GM19193 (cell line): ENCODE results near the gene ZNF407.

Experiments used
- POLR2A ChIP-seq: IDR thresholded peaks from 4 replicates; pipeline ENCODE4 v1.6.1; 2011; ENCODE audit not compliant: insufficient read depth, insufficient read length; ENCODE audit errors: extremely low read depth

ZNF407 gene

GRCh38 chr18:74632351-74632679, 34.6 kb downstream of the ZNF407 start:
- TF ChIP-seq POLR2A: no peak

GRCh38 chr18:74632856-74633255, 35.2 kb downstream of the ZNF407 start:
- TF ChIP-seq POLR2A: no peak

GRCh38 chr18:74633652-74634352, 36.1 kb downstream of the ZNF407 start:
- no peak for TF ChIP-seq POLR2A

- TF ChIP-seq POLR2A: no peak
Measured at GRCh38 chr18:74635224-74635975, 37.7 kb downstream of the ZNF407 start.

- no peak for TF ChIP-seq POLR2A
Measured at GRCh38 chr18:74637070-74637469, 39.4 kb downstream of the ZNF407 start.

GRCh38 chr18:74638210-74638609, 40.5 kb downstream of the ZNF407 start:
- TF ChIP-seq POLR2A: no peak

- no peak for TF ChIP-seq POLR2A
Measured at GRCh38 chr18:74644713-74645112, 47.0 kb downstream of the ZNF407 start.

GRCh38 chr18:74645679-74646078, 48.0 kb downstream of the ZNF407 start:
- TF ChIP-seq POLR2A: no peak

GRCh38 chr18:74651327-74652128, 53.9 kb downstream of the ZNF407 start:
- TF ChIP-seq POLR2A: no peak

GRCh38 chr18:74652392-74652988, 54.8 kb downstream of the ZNF407 start:
- TF ChIP-seq POLR2A: no peak

GRCh38 chr18:74654638-74655037, 57.0 kb downstream of the ZNF407 start:
- TF ChIP-seq POLR2A: no peak

GRCh38 chr18:74661008-74661407, 63.3 kb downstream of the ZNF407 start:
- TF ChIP-seq POLR2A: no peak

- TF ChIP-seq POLR2A: no peak
Measured at GRCh38 chr18:74661691-74662090, 64.0 kb downstream of the ZNF407 start.

- no peak for TF ChIP-seq POLR2A
Measured at GRCh38 chr18:74662622-74663021, 65.0 kb downstream of the ZNF407 start.

GRCh38 chr18:74665346-74665745, 67.7 kb downstream of the ZNF407 start:
- TF ChIP-seq POLR2A: no peak
